Karpas-422 (cell line): ENCODE data around the gene LRRK1. TPM values are rescaled to one million over a fixed set of nuclear protein-coding genes. Genes with fewer than 3 reads are reported as not detected.
A peak's percentile ranks its signal among the peaks of the same experiment; 100 is the strongest.

Source experiments
- DNase-seq: peaks from one replicate; pipeline ENCODE4 v3.0.0-alpha.2; 2015
- H2AFZ ChIP-seq: fragments of 200-600 bp; sonication (generic); 2 replicates; pipeline ENCODE4 v1.6.1; 2014; ENCODE audit warnings: antibody characterized with exemption, low read length, mixed read lengths
- H3K27ac ChIP-seq: fragments of 200-600 bp; sonication (generic); 2 replicates; pipeline ENCODE4 v1.5.1; 2014; ENCODE audit warnings: mild to moderate bottlenecking, low read length, moderate library complexity
- H3K27me3 ChIP-seq: fragments of 200-600 bp; sonication (generic); 2 replicates; pipeline ENCODE4 v1.6.1; 2014; ENCODE audit warnings: low read length, mixed read lengths
- H3K36me3 ChIP-seq: fragments of 200-600 bp; sonication (generic); 2 replicates; pipeline ENCODE4 v1.6.1; 2014; ENCODE audit warnings: low read length, mixed read lengths; ENCODE audit not compliant: insufficient read depth
- H3K4me1 ChIP-seq: fragments of 200-600 bp; sonication (generic); 2 replicates; pipeline ENCODE4 v1.6.1; 2014; ENCODE audit warnings: mild to moderate bottlenecking, low read length, mixed read lengths
- H3K4me2 ChIP-seq: fragments of 200-600 bp; sonication (generic); 2 replicates; pipeline ENCODE4 v1.6.1; 2014; ENCODE audit warnings: low read length, low read depth, mild to moderate bottlenecking; ENCODE audit not compliant: poor library complexity, severe bottlenecking
- H3K4me3 ChIP-seq: fragments of 200-600 bp; sonication (generic); 2 replicates; pipeline ENCODE4 v1.5.1; 2014; ENCODE audit warnings: mild to moderate bottlenecking, antibody characterized with exemption, low read length, mixed read lengths
- H3K79me2 ChIP-seq: fragments of 200-600 bp; sonication (generic); 2 replicates; pipeline ENCODE4 v1.6.1; 2014; ENCODE audit warnings: mild to moderate bottlenecking, low read length, mixed read lengths
- H3K9ac ChIP-seq: fragments of 200-600 bp; sonication (generic); 2 replicates; pipeline ENCODE4 v1.6.0; 2014; ENCODE audit warnings: low read length
- H3K9me2 ChIP-seq: fragments of 200-600 bp; sonication (generic), shearing (Covaris generic); replicated peaks from 2 replicates; pipeline ENCODE4 v1.6.0; 2014; ENCODE audit warnings: mild to moderate bottlenecking, low read length, moderate library complexity; ENCODE audit not compliant: insufficient read depth
- H3K9me3 ChIP-seq: fragments of 300-700, 200-600 bp; sonication (generic); 2 replicates; pipeline ENCODE4 v1.6.1; 2014; ENCODE audit warnings: low read length, mixed read lengths
- H4K20me1 ChIP-seq: fragments of 200-600 bp; sonication (generic); 2 replicates; pipeline ENCODE4 v1.6.1; 2014; ENCODE audit warnings: mild to moderate bottlenecking, antibody characterized with exemption, low read length, low read depth; ENCODE audit not compliant: insufficient read depth
- total RNA-seq: library from RNA; depleted of rRNA; stranded (reverse); fragments of >200 nt; shearing (Covaris generic); gene quantifications from 2 replicates; pipeline ENCODE4 v1.2.3, GENCODE V29; 2014; ENCODE audit warnings: low replicate concordance

LRRK1 gene
- total RNA-seq, 1 experiment from 2014 or later, result 46.6 TPM

GRCh38 chr15:101063212-101063611 is 144.1 kb downstream of the LRRK1 start:
- H3K27ac ChIP-seq, result peak overlapping the region; percentile 86

GRCh38 chr15:101063891-101064794 is 145.0 kb downstream of the LRRK1 start:
- no peak overlapping the region for H3K9ac ChIP-seq
- H2AFZ ChIP-seq, result no peak overlapping the region
- DNase-seq, result no peak
- no peaks in the 10 kb centered on the region for H3K9me3 ChIP-seq
- H3K27ac ChIP-seq, result peak overlapping the region; percentile 86
- no peak overlapping the region for H3K4me2 ChIP-seq
- peaks cover 70% of the 10 kb centered on the region for H3K36me3 ChIP-seq
- peaks cover 14% of the 10 kb centered on the region for H4K20me1 ChIP-seq
- H3K4me1 ChIP-seq, result peaks cover 42% of the 10 kb centered on the region
- no peaks in the 10 kb centered on the region for H3K27me3 ChIP-seq
- no peaks in the 10 kb centered on the region for H3K9me2 ChIP-seq
- no peaks in the 10 kb centered on the region for H3K79me2 ChIP-seq
- no peak overlapping the region for H3K4me3 ChIP-seq

More at GRCh38 chr15:101063212-101063611, 144.1 kb downstream of the LRRK1 start:
- no peak for DNase-seq
- Histone ChIP-seq H3K4me2 (peak overlapping the region; percentile 51), H3K4me1 (peaks cover 45% of the 10 kb centered on the region), H3K27me3 (no peaks in the 10 kb centered on the region), H2AFZ (no peak overlapping the region), H3K9me2 (no peaks in the 10 kb centered on the region), H3K79me2 (no peaks in the 10 kb centered on the region), H3K9me3 (no peaks in the 10 kb centered on the region), H3K4me3 (no peak overlapping the region), H3K36me3 (peaks cover 63% of the 10 kb centered on the region), H3K9ac (peak overlapping the region; percentile 19; the same call in 1 of the 2 replicates), H4K20me1 (peaks cover 14% of the 10 kb centered on the region)

DNA sequence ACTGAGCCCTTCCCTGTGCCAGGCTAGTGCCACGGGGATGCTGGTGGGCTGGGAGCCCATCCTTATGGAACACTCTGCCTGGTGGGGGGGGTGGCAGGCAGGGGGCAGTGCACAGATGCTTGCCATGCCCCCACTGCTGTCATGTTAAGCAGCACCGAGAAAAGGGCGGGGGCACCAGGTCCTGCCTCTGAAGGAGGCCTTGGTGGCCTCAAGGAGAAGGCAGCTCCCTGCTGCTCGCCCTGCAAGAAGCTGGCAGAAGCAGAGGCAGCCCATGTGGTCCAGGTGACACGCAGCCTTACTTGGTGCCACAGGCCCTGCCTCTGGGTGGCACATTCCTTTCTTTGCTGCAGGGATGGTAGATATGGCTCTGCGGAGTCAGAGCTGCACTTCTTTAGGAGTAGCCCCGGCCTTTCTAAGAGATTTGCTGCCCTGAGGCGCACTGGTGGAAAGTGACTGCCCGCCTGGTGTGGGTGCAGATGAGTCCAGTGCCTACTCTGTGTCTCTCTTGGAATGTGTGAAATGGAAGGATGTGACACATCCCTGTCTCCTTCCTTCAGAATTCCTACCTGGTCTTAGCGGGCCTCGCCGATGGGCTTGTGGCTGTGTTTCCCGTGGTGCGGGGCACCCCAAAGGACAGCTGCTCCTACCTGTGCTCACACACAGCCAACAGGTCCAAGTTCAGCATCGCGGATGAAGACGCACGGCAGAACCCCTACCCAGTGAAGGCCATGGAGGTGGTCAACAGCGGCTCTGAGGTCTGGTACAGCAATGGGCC is 145.8 kb downstream of the LRRK1 start:
- Histone ChIP-seq H3K36me3 (peaks cover 70% of the 10 kb centered on the region), H3K27me3 (no peaks in the 10 kb centered on the region), H3K4me1 (peaks cover 34% of the 10 kb centered on the region), H2AFZ (no peak overlapping the region), H3K9me2 (no peaks in the 10 kb centered on the region), H3K27ac (no peak overlapping the region), H3K9ac (no peak overlapping the region), H3K79me2 (no peaks in the 10 kb centered on the region), H3K9me3 (no peaks in the 10 kb centered on the region), H3K4me3 (no peak overlapping the region), H3K4me2 (no peak overlapping the region), H4K20me1 (peaks cover 14% of the 10 kb centered on the region)
- DNase-seq, result no peak

- DNase-seq, result no peak
- no peaks in the 10 kb centered on the region for H3K9me2 ChIP-seq
- H2AFZ ChIP-seq, result no peak overlapping the region
- no peak overlapping the region for H3K4me3 ChIP-seq
- peaks cover 71% of the 10 kb centered on the region for H3K36me3 ChIP-seq
- no peak overlapping the region for H3K27ac ChIP-seq
- no peak overlapping the region for H3K9ac ChIP-seq
- H4K20me1 ChIP-seq, result peaks cover 14% of the 10 kb centered on the region
- H3K9me3 ChIP-seq, result no peaks in the 10 kb centered on the region
- H3K4me2 ChIP-seq, result no peak overlapping the region
- peaks cover 27% of the 10 kb centered on the region for H3K4me1 ChIP-seq
- H3K79me2 ChIP-seq, result no peaks in the 10 kb centered on the region
- H3K27me3 ChIP-seq, result no peaks in the 10 kb centered on the region
Observed at GRCh38 chr15:101065570-101066221, 146.5 kb downstream of the LRRK1 start.

GRCh38 chr15:101066501-101067408 is 147.6 kb downstream of the LRRK1 start:
- H3K79me2 ChIP-seq, result no peaks in the 10 kb centered on the region
- no peak overlapping the region for H3K27ac ChIP-seq
- H4K20me1 ChIP-seq, result peaks cover 14% of the 10 kb centered on the region
- H3K9ac ChIP-seq, result no peak overlapping the region
- peaks cover 16% of the 10 kb centered on the region for H3K4me1 ChIP-seq
- H3K4me3 ChIP-seq, result no peak overlapping the region
- DNase-seq, result no peak
- H3K27me3 ChIP-seq, result no peaks in the 10 kb centered on the region
- no peak overlapping the region for H2AFZ ChIP-seq
- H3K36me3 ChIP-seq, result peaks cover 78% of the 10 kb centered on the region
- no peak overlapping the region for H3K4me2 ChIP-seq
- no peaks in the 10 kb centered on the region for H3K9me2 ChIP-seq
- no peaks in the 10 kb centered on the region for H3K9me3 ChIP-seq

GRCh38 chr15:101067660-101068522 is 148.7 kb downstream of the LRRK1 start:
- H3K4me2 ChIP-seq, result no peak overlapping the region
- H3K4me3 ChIP-seq, result no peak overlapping the region
- peaks cover 69% of the 10 kb centered on the region for H3K36me3 ChIP-seq
- H3K9me2 ChIP-seq, result no peaks in the 10 kb centered on the region
- no peak overlapping the region for H3K9ac ChIP-seq
- no peak for DNase-seq
- no peaks in the 10 kb centered on the region for H3K27me3 ChIP-seq
- no peak overlapping the region for H3K27ac ChIP-seq
- no peak overlapping the region for H2AFZ ChIP-seq
- peaks cover 10% of the 10 kb centered on the region for H4K20me1 ChIP-seq
- H3K79me2 ChIP-seq, result no peaks in the 10 kb centered on the region
- H3K4me1 ChIP-seq, result peaks cover 5% of the 10 kb centered on the region
- no peaks in the 10 kb centered on the region for H3K9me3 ChIP-seq

- no peaks in the 10 kb centered on the region for H3K9me3 ChIP-seq
- H3K9ac ChIP-seq, result no peak overlapping the region
- H3K79me2 ChIP-seq, result no peaks in the 10 kb centered on the region
- no peak overlapping the region for H3K4me2 ChIP-seq
- H3K9me2 ChIP-seq, result no peaks in the 10 kb centered on the region
- H3K27ac ChIP-seq, result no peak overlapping the region
- H3K4me3 ChIP-seq, result no peak overlapping the region
- H2AFZ ChIP-seq, result no peak overlapping the region
- H3K27me3 ChIP-seq, result no peaks in the 10 kb centered on the region
- DNase-seq, result no peak
- no peaks in the 10 kb centered on the region for H3K4me1 ChIP-seq
- peaks cover 10% of the 10 kb centered on the region for H4K20me1 ChIP-seq
- H3K36me3 ChIP-seq, result peaks cover 63% of the 10 kb centered on the region; the same call in 1 of the 2 replicates
Observed at GRCh38 chr15:101068523-101068960, 149.4 kb downstream of the LRRK1 start.
